ENCODE data around the gene TNPO1. TPM values are rescaled to one million over a fixed set of nuclear protein-coding genes. Genes with fewer than 3 reads are reported as not detected.
A peak's percentile ranks its signal among the peaks of the same experiment; 100 is the strongest.

TNPO1 gene
- total RNA-seq, 4 donors from 2014 or later, result 96.8 to 130 (median 111) TPM

GRCh38 chr5:72852356-72852755, 35.9 kb downstream of the TNPO1 start:
- no peak for ATAC-seq
- Histone ChIP-seq H3K9me3 (no peaks in the 10 kb centered on the region), H3K4me1 (peaks cover 49 to 67% of the 10 kb centered on the region in 2 donors), H3K27ac (peak overlapping the region in 1 of 4 donors; percentile 37), H3K4me3 (peak overlapping the region in 1 of 4 donors; percentile 80), H3K36me3 (peaks cover 0 to 18% of the 10 kb centered on the region in 2 donors), H3K27me3 (no peaks in the 10 kb centered on the region)
- intact Hi-C loops (cut with DNase I; ENCODE audit: low total_unique reads), result no loop called here
- DNase-seq, result no peak
- in situ Hi-C loops (cut with MboI; ENCODE audit: low sequenced_read_pairs in 4 of 4), result no loop called here
- TF ChIP-seq CTCF (IDR thresholded peaks at IDR 0.05 in 4 of 5, conservative IDR thresholded peaks at IDR 0.05 in 1 of 5) (no peak), POLR2A (IDR thresholded peaks at IDR 0.05) (no peak)

DNA sequence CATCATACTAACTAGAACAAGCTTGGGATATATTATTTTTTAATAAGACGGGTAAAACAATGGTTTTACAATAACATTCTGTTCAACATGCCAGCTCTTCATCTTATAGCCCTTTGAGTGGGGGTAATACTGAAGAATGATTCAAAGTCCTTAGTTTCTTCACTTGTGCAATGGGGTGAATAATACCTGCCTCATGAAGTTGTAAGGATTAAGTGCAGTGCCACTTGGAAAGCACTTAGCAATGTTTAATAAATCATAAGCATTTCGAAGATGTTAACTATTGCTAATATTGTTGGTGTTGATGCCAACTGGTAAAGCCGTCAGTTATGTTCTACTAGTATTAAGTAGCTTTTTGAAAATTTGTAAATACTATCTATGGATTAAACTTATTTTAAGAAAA, 38.0 kb downstream of the TNPO1 start:
- Histone ChIP-seq H3K4me3 (no peak overlapping the region), H3K36me3 (peaks cover 0 to 22% of the 10 kb centered on the region in 2 donors), H3K9me3 (no peaks in the 10 kb centered on the region), H3K4me1 (peaks cover 48 to 68% of the 10 kb centered on the region in 2 donors), H3K27ac (no peak overlapping the region), H3K27me3 (no peaks in the 10 kb centered on the region)
- intact Hi-C loops (cut with DNase I; ENCODE audit: low total_unique reads), result no loop called here
- in situ Hi-C loops (cut with MboI; ENCODE audit: low sequenced_read_pairs in 4 of 4), result no loop called here
- no peak for TF ChIP-seq POLR2A (IDR thresholded peaks at IDR 0.05)
- no peak for TF ChIP-seq CTCF (IDR thresholded peaks at IDR 0.05 in 4 of 5, conservative IDR thresholded peaks at IDR 0.05 in 1 of 5)
- ATAC-seq, result no peak
- no peak for DNase-seq

GRCh38 chr5:72855821-72856220, 39.4 kb downstream of the TNPO1 start:
- no peak overlapping the region for H3K27ac ChIP-seq
- TF ChIP-seq CTCF (IDR thresholded peaks at IDR 0.05 in 4 of 5, conservative IDR thresholded peaks at IDR 0.05 in 1 of 5), result no peak
- no peak for TF ChIP-seq POLR2A (IDR thresholded peaks at IDR 0.05)
- peaks cover 47 to 68% of the 10 kb centered on the region in 2 donors for H3K4me1 ChIP-seq
- intact Hi-C loops (cut with DNase I; ENCODE audit: low total_unique reads) (no loop called here), in situ Hi-C loops (cut with MboI; ENCODE audit: low sequenced_read_pairs in 4 of 4) (no loop called here)
- H3K27me3 ChIP-seq, result no peaks in the 10 kb centered on the region
- ATAC-seq (no peak), DNase-seq (no peak)
- no peaks in the 10 kb centered on the region for H3K9me3 ChIP-seq
- peaks cover 0 to 22% of the 10 kb centered on the region in 2 donors for H3K36me3 ChIP-seq
- no peak overlapping the region for H3K4me3 ChIP-seq

DNA sequence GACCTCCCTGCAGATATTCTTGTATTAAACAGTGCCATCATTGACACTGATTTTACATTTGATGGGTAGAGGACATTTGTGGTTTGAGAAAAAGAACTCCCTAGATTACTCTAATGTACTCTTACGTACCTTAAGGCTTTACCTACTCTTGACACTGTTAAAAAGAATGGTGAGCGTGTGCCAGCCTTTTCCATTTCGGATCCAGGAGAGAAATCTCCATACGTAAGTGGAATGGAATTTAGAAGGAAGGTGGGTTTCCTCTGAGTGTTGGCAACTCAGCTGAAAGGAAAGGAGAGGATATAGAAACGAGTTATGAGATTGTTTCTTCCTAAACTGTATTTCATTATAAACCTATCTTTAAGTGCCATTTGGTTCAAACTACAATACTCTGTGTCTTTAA, 40.9 kb downstream of the TNPO1 start:
- Histone ChIP-seq H3K27ac (peak overlapping the region in 1 of 4 donors; percentile 55), H3K9me3 (no peaks in the 10 kb centered on the region), H3K4me3 (no peak overlapping the region), H3K27me3 (no peaks in the 10 kb centered on the region), H3K36me3 (peaks cover 0 to 31% of the 10 kb centered on the region in 2 donors), H3K4me1 (peaks cover 37 to 58% of the 10 kb centered on the region in 2 donors)
- ATAC-seq (no peak), DNase-seq (no peak)
- TF ChIP-seq CTCF (IDR thresholded peaks at IDR 0.05 in 4 of 5, conservative IDR thresholded peaks at IDR 0.05 in 1 of 5) (no peak), POLR2A (IDR thresholded peaks at IDR 0.05) (no peak)
- in situ Hi-C loops (cut with MboI; ENCODE audit: low sequenced_read_pairs in 4 of 4) (no loop called here), intact Hi-C loops (cut with DNase I; ENCODE audit: low total_unique reads) (no loop called here)

- H3K27me3 ChIP-seq, result no peaks in the 10 kb centered on the region
- H3K4me1 ChIP-seq, result peaks cover 24 to 43% of the 10 kb centered on the region in 2 donors
- intact Hi-C loops (cut with DNase I; ENCODE audit: low total_unique reads), result no loop called here
- H3K9me3 ChIP-seq, result no peaks in the 10 kb centered on the region
- no peak overlapping the region for H3K4me3 ChIP-seq
- ATAC-seq, result no peak
- DNase-seq, result no peak
- peak overlapping the region; percentile 69 to 76 (median 74) for H3K27ac ChIP-seq
- in situ Hi-C loops (cut with MboI; ENCODE audit: low sequenced_read_pairs in 4 of 4), result no loop called here
- no peak for TF ChIP-seq CTCF (IDR thresholded peaks at IDR 0.05 in 4 of 5, conservative IDR thresholded peaks at IDR 0.05 in 1 of 5)
- TF ChIP-seq POLR2A (IDR thresholded peaks at IDR 0.05), result no peak
- H3K36me3 ChIP-seq, result peaks cover 0 to 47% of the 10 kb centered on the region in 2 donors
Observed at GRCh38 chr5:72859127-72859526, 42.7 kb downstream of the TNPO1 start.
